Measurements from ENCODE around the gene MBL2.

- no peak for TF ChIP-seq CTCF (IDR thresholded peaks at IDR 0.05; ENCODE audit: control extremely low read depth in 1 of 3, insufficient read depth in 1 of 3, low read depth in 1 of 3, low read length in 3 of 3)
- no peak for TF ChIP-seq EZH2 (IDR thresholded peaks at IDR 0.05; ENCODE audit: low read depth, low read length, severe bottlenecking)
- no peak for TF ChIP-seq TEAD4 (IDR thresholded peaks at IDR 0.05; ENCODE audit: low read depth, low read length)
- no peak for TF ChIP-seq GABPA (IDR thresholded peaks at IDR 0.05; ENCODE audit: borderline replicate concordance, insufficient read depth, low read length)
- no peak for TF ChIP-seq MAX (IDR thresholded peaks at IDR 0.05)
- no peak for TF ChIP-seq RFX5 (IDR thresholded peaks at IDR 0.05; ENCODE audit: borderline replicate concordance, low read depth, low read length)
- no peak for TF ChIP-seq ATF3 (IDR thresholded peaks at IDR 0.05; ENCODE audit: insufficient read depth, low read depth, low read length)
- TF ChIP-seq SP1 (IDR thresholded peaks at IDR 0.05; ENCODE audit: low read depth, low read length), result no peak
- no peak for TF ChIP-seq POLR2A (IDR thresholded peaks at IDR 0.05; ENCODE audit: control extremely low read depth in 1 of 2, low read depth in 2 of 2, low read length in 2 of 2)
Observed at GRCh38 chr10:52783726-52784125, 11.1 kb upstream of the MBL2 start.
